Caco-2 (cell line): ENCODE data around the gene CRELD1. TPM values are rescaled to one million over a fixed set of nuclear protein-coding genes. Genes with fewer than 3 reads are reported as not detected.

Experiments
- BruUV-seq: library from RNA; stranded (reverse); fragments of 400-500 nt; replicated peaks from 2 replicates; lab custom pipeline; 2021; lab: Mats Ljungman, UMichigan
- CTCF ChIA-PET: fragments of 300-600 bp; sonication (Branson Sonifier 250); formaldehyde crosslinking; loops from one replicate; lab custom pipeline; 2022; ENCODE audit warnings: antibody characterized with exemption; lab: Charles Lee
- POLR2A ChIA-PET: fragments of 300-600 bp; sonication (Branson Sonifier 250); formaldehyde crosslinking; loops from one replicate; lab custom pipeline; 2022; ENCODE audit warnings: antibody characterized with exemption; lab: Charles Lee
- DNase-seq, 2 experiments: peaks; one replicate each; pipeline versions ENCODE4 v3.0.0 to v3.0.0-alpha.2; 2020 to 2022
- H3K27me3 ChIP-seq: replicated peaks from 2 replicates; pipeline ENCODE4 v1.6.0; 2011; ENCODE audit warnings: low read length; ENCODE audit not compliant: control insufficient read depth, insufficient read depth
- H3K36me3 ChIP-seq: 2 replicates; pipeline ENCODE4 v1.5.1; 2011; ENCODE audit warnings: low read length; ENCODE audit not compliant: control insufficient read depth, insufficient read depth
- H3K4me1 ChIP-seq: fragments of 250-450 bp; sonication (Bioruptor Pico); 2 replicates; pipeline ENCODE4 v1.5.1; 2020; ENCODE audit warnings: mild to moderate bottlenecking
- H3K4me3 ChIP-seq: 2 replicates; pipeline ENCODE4 v1.5.1; 2011; ENCODE audit warnings: low read depth, mild to moderate bottlenecking, control low read depth, low read length
- H3K9me3 ChIP-seq: fragments of 250-450 bp; sonication (Bioruptor Pico); 2 replicates; pipeline ENCODE4 v1.5.1; 2020; ENCODE audit warnings: mild to moderate bottlenecking, moderate library complexity
- H3K27ac Mint-ChIP-seq: one replicate; pipeline ENCODE4 v1.8.0; 2022; ENCODE audit warnings: mixed read lengths; ENCODE audit not compliant: unreplicated experiment
- H3K27me3 Mint-ChIP-seq: one replicate; pipeline ENCODE4 v1.8.0; 2022; ENCODE audit warnings: mixed read lengths; ENCODE audit not compliant: insufficient read depth, unreplicated experiment
- H3K36me3 Mint-ChIP-seq: one replicate; pipeline ENCODE4 v1.8.0; 2022; ENCODE audit warnings: mild to moderate bottlenecking, mixed read lengths; ENCODE audit not compliant: insufficient read depth, unreplicated experiment
- H3K4me1 Mint-ChIP-seq: one replicate; pipeline ENCODE4 v1.8.0; 2022; ENCODE audit warnings: low read depth, mixed read lengths; ENCODE audit not compliant: unreplicated experiment
- H3K4me3 Mint-ChIP-seq: one replicate; pipeline ENCODE4 v1.8.0; 2022; ENCODE audit warnings: mild to moderate bottlenecking, moderate library complexity, mixed read lengths; ENCODE audit not compliant: unreplicated experiment
- H3K9me3 Mint-ChIP-seq: one replicate; pipeline ENCODE4 v1.8.0; 2022; ENCODE audit warnings: mixed read lengths; ENCODE audit not compliant: unreplicated experiment
- CTCF ChIP-seq, 2 experiments: fragments of 200-600 bp in 1 of 2; IDR thresholded peaks; 1 replicate in 1 of 2; 2 replicates in 1 of 2; pipeline versions ENCODE4 v1.5.1 to v1.8.0; 2011 to 2022; ENCODE audit warnings: antibody characterized with exemption in 1 of 2, control low read depth in 1 of 2, inconsistent platforms in 1 of 2, low read depth in 1 of 2, low read length in 1 of 2, mild to moderate bottlenecking in 1 of 2, moderate library complexity in 1 of 2; ENCODE audit not compliant: insufficient read depth in 1 of 2, severe bottlenecking in 1 of 2, unreplicated experiment in 1 of 2
- intact Hi-C: fragments of 100-400 bp; cut with micrococcal nuclease; formaldehyde crosslinking; loops from one replicate; pipeline ENCODE4 v1.10.0; 2022; ENCODE audit not compliant: unreplicated experiment
- total RNA-seq: library from RNA; stranded (reverse); gene quantifications from 2 replicates; pipeline ENCODE4 v1.2.3, GENCODE V29; 2022

The CRELD1 gene
- total RNA-seq, 1 experiment from 2014 or later: 18.3 TPM

GRCh38 chr3:9914011-9914410, 19.6 kb upstream of the CRELD1 start:
- intact Hi-C loops: loop anchor here (2.0 kb wide), 1 partner anchor 15 kb away; no protein-coding TSS in a partner anchor
- Histone ChIP-seq H3K27me3 (no peaks in the 10 kb centered on the region), H3K36me3 (peaks cover 4% of the 10 kb centered on the region), H3K4me3 (no peak overlapping the region), H3K4me1 (peaks cover 21% of the 10 kb centered on the region), H3K9me3 (no peaks in the 10 kb centered on the region)
- POLR2A ChIA-PET: interaction anchor here (0.5 to 3.9 kb wide), 3 partner anchors 11 to 493 kb away, joined by 4 to 30 read pairs (median 15); partner anchors contain the start of gene IL17RE
- Mint-ChIP-seq H3K4me1 (no peaks in the 10 kb centered on the region), H3K4me3 (no peak overlapping the region), H3K36me3 (peaks cover 47% of the 10 kb centered on the region), H3K27ac (no peak overlapping the region), H3K27me3 (no peaks in the 10 kb centered on the region), H3K9me3 (no peaks in the 10 kb centered on the region)
- no peak for TF ChIP-seq CTCF (IDR thresholded peaks at IDR 0.05; ENCODE audit: insufficient read depth in 1 of 2, low read depth in 1 of 2, low read length in 1 of 2, severe bottlenecking in 1 of 2, unreplicated experiment in 1 of 2)
- CTCF ChIA-PET: interaction anchor here (0.8 to 5.0 kb wide), 6 partner anchors 10 to 73 kb away, joined by 3 to 63 read pairs (median 4); partner anchors contain the start of gene CRELD1
- BruUV-seq: no TSS peak
- no peak for DNase-seq

GRCh38 chr3:9914559-9915253, 18.9 kb upstream of the CRELD1 start:
- Mint-ChIP-seq H3K4me3 (peak overlapping the region; percentile 89), H3K9me3 (no peaks in the 10 kb centered on the region), H3K27ac (peak overlapping the region; percentile 76), H3K36me3 (peaks cover 40% of the 10 kb centered on the region), H3K4me1 (no peaks in the 10 kb centered on the region), H3K27me3 (no peaks in the 10 kb centered on the region)
- DNase-seq: peak; percentile 53 to 76
- H3K36me3 ChIP-seq: peaks cover 3% of the 10 kb centered on the region; the same call in 1 of the 2 replicates
- peak overlapping the region; percentile 73 for H3K4me3 ChIP-seq
- POLR2A ChIA-PET: interaction anchor here (0.5 to 3.9 kb wide), 4 partner anchors 12 to 494 kb away, joined by 4 to 31 read pairs (median 22); partner anchors contain the start of genes CRELD1 and IL17RE
- no peaks in the 10 kb centered on the region for H3K9me3 ChIP-seq
- peak in 1 of 2 experiments; percentile 3 for TF ChIP-seq CTCF (IDR thresholded peaks at IDR 0.05; ENCODE audit: insufficient read depth in 1 of 2, low read depth in 1 of 2, low read length in 1 of 2, severe bottlenecking in 1 of 2, unreplicated experiment in 1 of 2)
- TSS peak; percentile 35 for BruUV-seq
- intact Hi-C loops: loop anchor here (1.0 to 5.0 kb wide), 5 partner anchors 12 to 72 kb away; partner anchors contain the start of genes IL17RE, JAGN1 and RPUSD3
- H3K27me3 ChIP-seq: no peaks in the 10 kb centered on the region
- CTCF ChIA-PET: interaction anchor here (0.7 to 5.0 kb wide), 7 partner anchors 11 to 74 kb away, joined by 3 to 63 read pairs (median 4); partner anchors contain the start of gene CRELD1
- peaks cover 21% of the 10 kb centered on the region for H3K4me1 ChIP-seq
